ENCODE results near the gene DYRK2.
A peak's percentile ranks its signal among the peaks of the same experiment; 100 is the strongest.
"Not testable (repeated sequence)": the region's sequence is repeated elsewhere in the genome, so short reads cannot be mapped to it uniquely, and the experiment has no call there.

DYRK2 gene

GRCh38 chr12:67669934-67670631 is 21.5 kb downstream of the DYRK2 start:
- DNase-seq (ENCODE audit: low read depth in 2 of 3, low spot score in 1 of 3) = no peak

GRCh38 chr12:67671419-67671818 is 22.9 kb downstream of the DYRK2 start:
- DNase-seq (ENCODE audit: low read depth in 2 of 3, low spot score in 1 of 3) = no peak

DNA sequence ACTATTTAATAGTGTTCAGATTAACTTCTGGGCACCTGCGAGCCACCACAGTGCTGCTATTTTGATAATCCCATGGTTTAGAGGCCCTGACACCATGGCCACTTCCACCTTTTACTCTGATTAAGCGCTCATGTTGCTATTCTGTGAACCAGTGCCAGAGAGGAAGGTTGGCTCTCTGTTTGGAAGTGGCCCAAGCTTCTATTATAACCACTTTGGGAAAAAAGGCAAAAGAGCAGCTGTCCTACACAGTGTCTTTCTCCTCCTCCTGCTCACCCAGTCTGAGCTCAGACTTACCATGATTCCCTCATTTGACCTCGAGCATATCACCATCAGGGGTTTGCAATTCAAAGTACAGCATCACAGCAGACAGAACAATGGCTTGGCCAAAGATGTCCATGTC is 23.3 kb downstream of the DYRK2 start:
- DNase-seq (ENCODE audit: low read depth in 2 of 3, low spot score in 1 of 3) = no peak

- not testable (repeated sequence) for DNase-seq (ENCODE audit: low read depth in 2 of 3, low spot score in 1 of 3)
Observed at GRCh38 chr12:67672507-67672906, 24.0 kb downstream of the DYRK2 start.

DNA sequence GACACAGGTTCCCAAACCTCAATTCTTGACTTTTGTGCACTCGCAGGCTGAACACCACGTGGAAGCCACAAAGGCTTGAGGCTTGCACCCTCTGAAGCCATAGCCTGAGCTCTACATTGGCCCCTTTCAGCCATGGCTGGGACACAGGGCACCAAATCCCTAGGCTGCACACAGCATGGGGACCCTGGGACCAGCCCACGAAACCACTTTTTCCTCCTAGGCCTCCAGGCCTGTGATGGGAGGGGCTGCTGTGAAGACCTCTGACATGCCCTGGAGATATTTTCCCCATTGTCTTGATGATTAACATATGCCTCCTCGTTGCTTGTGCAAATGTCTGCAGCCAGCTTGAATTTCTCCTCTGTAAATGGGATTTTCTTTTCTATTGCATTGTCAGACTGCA is 25.0 kb downstream of the DYRK2 start:
- DNase-seq (ENCODE audit: low read depth in 2 of 3, low spot score in 1 of 3) = not testable (repeated sequence)

DNA sequence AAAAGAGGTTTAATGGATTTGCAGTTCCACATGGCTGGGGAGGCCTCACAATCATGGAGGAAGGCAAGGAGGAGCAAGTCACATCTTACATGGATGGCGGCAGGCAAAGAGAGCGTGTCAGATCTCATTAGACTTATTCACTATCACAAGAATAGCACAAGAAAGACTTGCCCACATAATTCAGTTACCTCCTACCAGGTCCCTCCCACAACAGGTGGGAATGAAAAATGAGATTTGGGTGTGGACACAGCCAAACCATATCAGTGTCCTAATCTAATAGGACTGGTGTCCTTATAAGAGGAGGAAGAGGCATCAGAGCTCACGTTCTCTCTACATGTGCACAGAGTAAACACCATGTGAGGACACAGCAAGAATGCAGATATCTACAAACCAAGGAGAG is 25.9 kb downstream of the DYRK2 start:
- no peak for DNase-seq (ENCODE audit: low read depth in 2 of 3, low spot score in 1 of 3)

GRCh38 chr12:67676624-67677023 is 28.1 kb downstream of the DYRK2 start:
- no peak for DNase-seq (ENCODE audit: low read depth in 2 of 3, low spot score in 1 of 3)

- no peak for DNase-seq (ENCODE audit: low read depth in 2 of 3, low spot score in 1 of 3)
Observed at GRCh38 chr12:67677166-67677565, 28.6 kb downstream of the DYRK2 start.

- DNase-seq (ENCODE audit: low read depth in 2 of 3, low spot score in 1 of 3) = no peak
Observed at GRCh38 chr12:67681105-67681778, 32.7 kb downstream of the DYRK2 start.

- DNase-seq (ENCODE audit: low read depth in 2 of 3, low spot score in 1 of 3) = no peak
Observed at GRCh38 chr12:67681941-67682620, 33.5 kb downstream of the DYRK2 start.

DNA sequence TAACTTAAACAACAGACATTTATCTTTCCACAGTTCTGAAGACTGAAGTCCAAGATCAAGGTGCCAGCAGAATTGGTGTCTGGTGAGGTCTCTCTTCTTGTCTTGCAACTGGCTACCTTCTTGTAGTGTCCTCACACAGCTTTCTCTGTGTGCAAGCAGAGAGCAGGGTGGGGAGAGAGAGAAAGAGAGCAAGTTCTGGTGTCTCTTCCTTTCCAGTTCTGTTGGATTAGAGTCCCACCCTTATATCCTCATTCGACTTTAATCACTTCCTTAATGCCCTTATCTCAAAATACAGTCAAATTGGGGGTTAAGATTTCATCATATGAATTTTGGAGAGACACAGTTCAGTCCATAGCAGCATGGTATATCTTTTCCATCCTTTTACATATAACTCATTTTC is 40.8 kb downstream of the DYRK2 start:
- DNase-seq (ENCODE audit: low read depth in 2 of 3, low spot score in 1 of 3) = no peak

DNA sequence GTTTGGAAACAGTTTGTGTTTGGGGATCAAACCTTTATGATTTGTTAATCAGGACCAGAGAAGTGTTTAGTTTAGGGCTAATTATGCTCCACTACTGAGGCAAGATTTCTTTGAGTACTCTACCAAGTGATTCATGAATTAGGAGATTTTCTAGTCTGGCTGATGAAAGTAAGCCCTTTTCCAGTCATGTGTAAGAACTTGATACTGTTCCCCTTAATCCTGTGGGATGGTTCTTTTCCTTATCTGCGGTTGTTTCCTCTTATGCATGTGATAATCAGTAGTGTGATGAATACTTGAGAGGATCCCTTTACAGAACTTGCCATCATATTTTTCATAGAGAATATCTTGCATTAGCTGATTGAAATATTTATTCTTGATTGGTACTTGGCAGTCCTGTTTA is 42.1 kb downstream of the DYRK2 start:
- no peak for DNase-seq (ENCODE audit: low read depth in 2 of 3, low spot score in 1 of 3)

GRCh38 chr12:67691220-67691619 is 42.7 kb downstream of the DYRK2 start:
- no peak for DNase-seq (ENCODE audit: low read depth in 2 of 3, low spot score in 1 of 3)

DNA sequence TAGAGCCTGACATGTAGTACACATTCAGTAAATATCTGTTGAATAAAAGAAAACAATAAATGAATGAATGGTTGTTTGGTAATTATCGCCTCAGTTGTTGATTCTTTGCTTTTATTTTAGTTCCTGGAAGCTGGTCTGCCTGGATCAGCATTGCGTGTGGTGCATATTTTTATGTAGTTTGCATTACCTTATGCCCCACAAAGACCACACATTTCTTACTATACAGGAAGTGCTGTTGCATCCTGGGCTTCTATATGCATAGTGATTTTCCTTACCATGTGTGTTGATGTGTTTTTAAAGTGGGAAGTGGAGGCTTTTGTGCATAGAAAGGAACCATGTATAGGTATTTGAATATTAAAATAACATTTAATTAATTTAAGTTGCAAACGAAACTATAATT is 43.6 kb downstream of the DYRK2 start:
- no peak for DNase-seq (ENCODE audit: low read depth in 2 of 3, low spot score in 1 of 3)

- DNase-seq (ENCODE audit: low read depth in 2 of 3, low spot score in 1 of 3) = no peak
Observed at GRCh38 chr12:67692966-67693365, 44.4 kb downstream of the DYRK2 start.

- no peak for DNase-seq (ENCODE audit: low read depth in 2 of 3, low spot score in 1 of 3)
Observed at GRCh38 chr12:67693894-67694293, 45.3 kb downstream of the DYRK2 start.

DNA sequence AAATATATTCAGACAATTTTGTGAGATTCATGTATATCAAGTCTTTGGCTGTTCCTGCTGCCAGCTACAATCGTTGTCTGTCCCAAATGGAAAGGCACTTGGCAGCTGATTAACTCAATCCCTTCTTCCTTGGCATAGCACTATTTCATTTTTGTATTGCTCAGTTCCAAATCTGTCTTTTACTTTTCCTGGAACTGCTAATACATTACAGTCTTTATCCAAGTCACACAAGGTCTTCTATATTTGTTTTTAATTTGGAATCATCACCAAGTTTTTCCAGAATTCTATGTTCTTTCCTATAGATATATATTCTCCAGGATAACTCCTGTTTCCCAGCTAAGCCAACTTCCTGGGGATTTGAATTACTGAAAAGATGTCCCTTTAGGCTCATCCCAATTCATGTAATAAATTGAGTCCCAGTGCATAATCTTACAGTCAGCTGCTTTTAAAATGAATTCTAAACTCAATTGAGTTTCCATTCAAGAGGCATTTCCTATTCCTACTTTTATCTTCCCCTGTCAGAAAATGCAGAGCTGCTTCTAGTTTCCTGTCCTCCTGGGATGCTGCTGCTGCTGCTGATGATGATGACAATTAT is 45.9 kb downstream of the DYRK2 start:
- DNase-seq (ENCODE audit: low read depth in 2 of 3, low spot score in 1 of 3) = no peak

- no peak for DNase-seq (ENCODE audit: low read depth in 2 of 3, low spot score in 1 of 3)
Observed at GRCh38 chr12:67695974-67696373, 47.4 kb downstream of the DYRK2 start.

DNA sequence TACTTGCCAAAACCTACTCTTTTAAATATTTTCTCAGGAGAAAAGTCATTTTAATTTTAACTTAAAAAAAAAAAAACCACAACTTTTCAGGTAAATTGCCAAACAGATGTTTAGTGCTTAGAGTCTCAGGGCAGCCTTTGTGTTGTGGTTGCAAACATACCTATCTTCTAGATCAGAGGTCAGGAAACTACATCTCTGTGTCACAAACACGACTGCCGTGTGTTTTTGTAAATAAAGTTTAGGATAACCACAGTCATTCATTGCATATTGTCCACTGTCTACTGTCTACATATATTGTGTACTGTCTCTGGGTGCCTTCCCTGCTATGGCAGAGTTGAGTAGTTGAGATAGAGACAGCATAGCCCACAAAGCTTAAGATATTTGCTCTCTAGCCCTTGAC is 48.9 kb downstream of the DYRK2 start:
- no peak for DNase-seq (ENCODE audit: low read depth in 2 of 3, low spot score in 1 of 3)

DNA sequence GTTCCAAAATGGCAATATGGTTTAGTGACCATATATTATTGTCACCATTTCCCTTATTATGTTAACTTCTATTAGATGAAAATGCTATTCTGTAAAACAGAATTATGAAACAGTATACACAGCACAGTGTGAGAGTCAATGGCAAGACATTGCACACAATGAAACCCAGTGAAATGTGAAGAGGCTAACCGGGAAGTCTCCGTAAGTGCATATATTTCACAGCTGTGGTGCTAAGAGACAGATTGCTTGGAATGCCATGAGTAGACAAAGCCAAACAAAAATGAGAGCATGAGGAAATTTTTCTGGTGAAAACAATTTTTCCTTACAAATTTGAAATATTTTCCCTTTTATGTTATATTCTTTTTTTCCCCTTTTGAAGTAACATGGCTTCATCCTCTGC is 49.4 kb downstream of the DYRK2 start:
- no peak for DNase-seq (ENCODE audit: low read depth in 2 of 3, low spot score in 1 of 3)

DNA sequence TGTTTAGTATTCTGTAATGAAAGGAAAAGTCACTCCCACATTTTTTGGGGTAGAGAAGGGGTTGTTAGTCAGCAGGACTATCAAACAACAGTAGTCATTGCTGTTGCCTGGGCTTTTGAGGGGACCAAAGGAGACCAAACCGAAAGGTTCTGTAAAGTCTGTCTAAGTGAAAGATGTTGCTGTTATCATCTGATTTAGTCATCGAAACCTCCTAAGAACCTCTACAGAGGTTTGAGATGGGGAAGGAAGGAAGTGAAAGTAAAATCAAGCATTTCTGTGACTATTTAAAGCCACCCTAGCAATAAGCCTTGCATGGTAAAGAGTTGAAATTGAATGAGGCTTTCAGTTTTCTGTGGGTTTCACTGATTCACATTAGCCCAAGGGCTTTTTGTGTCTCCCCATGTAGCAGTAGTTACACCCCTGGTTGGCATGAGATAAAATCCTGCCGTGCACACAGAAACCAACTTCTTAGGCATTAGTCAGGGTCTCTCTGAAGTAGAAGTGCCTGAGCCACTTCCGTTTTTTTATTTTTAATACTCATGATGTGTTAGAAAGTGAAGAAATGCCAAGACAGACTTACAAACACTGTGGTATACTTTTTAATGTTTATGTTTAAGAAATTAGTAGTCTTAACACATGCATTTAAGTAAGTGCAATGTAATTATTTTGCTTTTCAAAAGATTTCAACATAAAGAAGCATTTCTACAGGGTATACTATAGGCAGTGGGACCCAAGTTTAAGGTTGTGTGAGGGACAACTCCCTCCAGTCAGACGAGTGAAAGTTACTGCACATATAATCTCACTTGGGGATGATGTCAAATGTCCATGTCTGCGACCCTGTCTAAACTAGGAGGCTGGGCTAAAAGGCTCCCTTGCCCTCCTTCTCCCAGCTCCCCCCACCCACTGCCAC is 50.4 kb downstream of the DYRK2 start:
- peak; percentile 26 to 48 (median 44) for DNase-seq (ENCODE audit: low read depth in 2 of 3, low spot score in 1 of 3)

Data from stimulated activated CD4-positive, alpha-beta T cell treated with anti-CD3 and anti-CD28 coated beads, Interleukin-12 subunit alpha, Interleukin-12 subunit beta, amount 100 ng/mL, for 48 hours (primary cell).